ENCODE data around the gene PHYHD1.
"Not testable (repeated sequence)": the region's sequence is repeated elsewhere in the genome, so short reads cannot be mapped to it uniquely, and the experiment has no call there.

PHYHD1 gene

GRCh38 chr9:128946571-128947276, 25.9 kb downstream of the PHYHD1 start:
- peak overlapping the region; percentile 93 for H3K27ac ChIP-seq
- DNase-seq, result peak; percentile 22
- H3K36me3 ChIP-seq (replicated peaks), result peaks cover 4% of the 10 kb centered on the region
- in situ Hi-C loops (cut with HindIII; ENCODE audit: low pct_ligation_motif_present, low sequenced_read_pairs), result no loop called here
- TF ChIP-seq, protein P1, sequence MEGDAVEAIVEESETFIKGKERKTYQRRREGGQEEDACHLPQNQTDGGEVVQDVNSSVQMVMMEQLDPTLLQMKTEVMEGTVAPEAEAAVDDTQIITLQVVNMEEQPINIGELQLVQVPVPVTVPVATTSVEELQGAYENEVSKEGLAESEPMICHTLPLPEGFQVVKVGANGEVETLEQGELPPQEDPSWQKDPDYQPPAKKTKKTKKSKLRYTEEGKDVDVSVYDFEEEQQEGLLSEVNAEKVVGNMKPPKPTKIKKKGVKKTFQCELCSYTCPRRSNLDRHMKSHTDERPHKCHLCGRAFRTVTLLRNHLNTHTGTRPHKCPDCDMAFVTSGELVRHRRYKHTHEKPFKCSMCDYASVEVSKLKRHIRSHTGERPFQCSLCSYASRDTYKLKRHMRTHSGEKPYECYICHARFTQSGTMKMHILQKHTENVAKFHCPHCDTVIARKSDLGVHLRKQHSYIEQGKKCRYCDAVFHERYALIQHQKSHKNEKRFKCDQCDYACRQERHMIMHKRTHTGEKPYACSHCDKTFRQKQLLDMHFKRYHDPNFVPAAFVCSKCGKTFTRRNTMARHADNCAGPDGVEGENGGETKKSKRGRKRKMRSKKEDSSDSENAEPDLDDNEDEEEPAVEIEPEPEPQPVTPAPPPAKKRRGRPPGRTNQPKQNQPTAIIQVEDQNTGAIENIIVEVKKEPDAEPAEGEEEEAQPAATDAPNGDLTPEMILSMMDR (IDR thresholded peaks at IDR 0.05; ENCODE audit: low read depth, low read length, missing control alignments), result no peak
- H3K27me3 ChIP-seq (replicated peaks), result no peaks in the 10 kb centered on the region
- peak overlapping the region; percentile 96 for H3K4me3 ChIP-seq (ENCODE audit: low read depth, low read length)

GRCh38 chr9:128947277-128947526, 26.4 kb downstream of the PHYHD1 start:
- no peak for DNase-seq
- TF ChIP-seq, protein P1 (IDR thresholded peaks at IDR 0.05; ENCODE audit: low read depth, low read length, missing control alignments), result no peak
- Histone ChIP-seq H3K27ac (peak overlapping the region; percentile 93), H3K27me3 (replicated peaks) (no peaks in the 10 kb centered on the region), H3K4me3 (ENCODE audit: low read depth, low read length) (peak overlapping the region; percentile 96), H3K36me3 (replicated peaks) (peaks cover 4% of the 10 kb centered on the region)
- in situ Hi-C loops (cut with HindIII; ENCODE audit: low pct_ligation_motif_present, low sequenced_read_pairs), result no loop called here

DNA sequence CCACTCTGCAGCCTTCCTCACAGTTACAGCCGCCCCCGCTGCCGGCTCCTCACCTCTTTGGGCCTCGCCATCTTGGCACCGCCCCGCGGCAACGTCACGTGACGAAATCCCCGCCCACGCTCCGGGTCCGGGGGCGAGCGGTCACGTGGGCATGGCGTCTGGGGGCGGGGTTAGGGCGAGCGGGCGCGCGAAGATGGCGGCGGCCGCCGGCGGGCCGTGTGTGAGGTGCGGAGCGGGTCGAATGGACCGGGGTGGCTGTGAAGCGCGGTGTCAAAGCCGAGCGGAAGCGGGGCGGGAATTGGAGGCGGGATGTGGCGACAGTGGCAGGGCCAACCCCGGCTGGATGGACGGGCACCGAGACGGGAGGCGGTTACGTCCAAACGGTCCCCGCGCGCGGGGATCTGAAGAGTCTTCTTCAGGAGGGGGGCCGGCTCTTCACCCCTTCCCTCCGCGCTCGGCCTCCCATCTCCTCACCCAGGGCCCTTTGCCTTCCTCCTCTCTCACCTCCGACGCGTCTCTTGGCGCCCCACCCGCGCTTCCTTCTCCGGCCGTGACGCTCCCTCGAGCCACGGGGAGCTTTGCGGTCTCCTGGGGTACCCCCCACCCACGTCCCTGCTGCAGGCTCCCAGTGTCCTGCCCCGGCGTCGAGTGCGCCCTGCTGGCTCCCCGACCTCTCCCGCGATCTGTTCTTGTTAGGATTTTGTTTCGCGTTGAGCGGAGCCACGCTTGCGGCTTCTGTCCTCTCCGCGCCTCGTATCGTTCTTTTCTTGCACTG, 26.9 kb downstream of the PHYHD1 start, which contains the start of the genes DOLK and NUP188:
Gene DOLK (minus strand): TSS at position 77 of the 775 bp plus-strand sequence. CDS start 300 bp downstream, outside the sequence.
Gene NUP188 (plus strand): TSS at position 173 of the 775 bp plus-strand sequence. CDS start 21 bp downstream, at position 194.
- H3K27ac ChIP-seq, result peak within 1 kb of the TSS; percentile 93
- peak; percentile 86 for DNase-seq
- H3K27me3 ChIP-seq (replicated peaks), result no peaks in the 10 kb centered on the region
- peaks cover 6% of the 10 kb centered on the region for H3K36me3 ChIP-seq (replicated peaks)
- in situ Hi-C loops (cut with HindIII; ENCODE audit: low pct_ligation_motif_present, low sequenced_read_pairs), result no loop called here
- H3K4me3 ChIP-seq (ENCODE audit: low read depth, low read length), result peak within 1 kb of the TSS; percentile 96
- TF ChIP-seq, protein P1 (IDR thresholded peaks at IDR 0.05; ENCODE audit: low read depth, low read length, missing control alignments), result no peak

- H3K27ac ChIP-seq; DNase-seq; H3K4me3 ChIP-seq (ENCODE audit: low read depth, low read length); in situ Hi-C loops (cut with HindIII; ENCODE audit: low pct_ligation_motif_present, low sequenced_read_pairs); H3K27me3 ChIP-seq (replicated peaks): not testable (repeated sequence)
- H3K36me3 ChIP-seq (replicated peaks), result peaks cover 31% of the 10 kb centered on the region
Observed at GRCh38 chr9:128961403-128961802, 40.6 kb downstream of the PHYHD1 start.

GRCh38 chr9:128969491-128969890, 48.7 kb downstream of the PHYHD1 start:
- Histone ChIP-seq H3K36me3 (replicated peaks) (peaks cover 24% of the 10 kb centered on the region), H3K27ac (peak overlapping the region; percentile 27), H3K4me3 (ENCODE audit: low read depth, low read length) (no peak overlapping the region), H3K27me3 (replicated peaks) (no peaks in the 10 kb centered on the region)
- peak; percentile 61 for DNase-seq
- in situ Hi-C loops (cut with HindIII; ENCODE audit: low pct_ligation_motif_present, low sequenced_read_pairs), result no loop called here
- TF ChIP-seq, protein P1 (IDR thresholded peaks at IDR 0.05; ENCODE audit: low read depth, low read length, missing control alignments), result no peak

GRCh38 chr9:128972956-128973355, 52.2 kb downstream of the PHYHD1 start:
- peak; percentile 71 for DNase-seq
- Histone ChIP-seq H3K36me3 (replicated peaks) (peaks cover 44% of the 10 kb centered on the region), H3K27me3 (replicated peaks) (no peaks in the 10 kb centered on the region), H3K4me3 (ENCODE audit: low read depth, low read length) (no peak overlapping the region), H3K27ac (peak overlapping the region; percentile 28)
- TF ChIP-seq, protein P1 (IDR thresholded peaks at IDR 0.05; ENCODE audit: low read depth, low read length, missing control alignments), result no peak
- in situ Hi-C loops (cut with HindIII; ENCODE audit: low pct_ligation_motif_present, low sequenced_read_pairs), result no loop called here

Data from brain microvascular endothelial cell (primary cell).